SK-N-SH (cell line): ENCODE results near the gene TBC1D2B. TPM values are rescaled to one million over a fixed set of nuclear protein-coding genes. Genes with fewer than 3 reads are reported as not detected.
"Not testable (repeated sequence)": the region's sequence is repeated elsewhere in the genome, so short reads cannot be mapped to it uniquely, and the experiment has no call there.

ENCODE experiments used
- CTCF ChIA-PET: fragments of 300-600, 350-600 bp; formaldehyde crosslinking; extraction: SDS; loops from one replicate; lab custom pipeline; 2021; lab: Yijun Ruan, JAX
- POLR2A ChIA-PET: fragments of 350-600 bp; sonication (Branson Sonifier 250); formaldehyde crosslinking; extraction: SDS; loops from one replicate; lab custom pipeline; 2020; ENCODE audit warnings: antibody characterized with exemption, inconsistent platforms; lab: Yijun Ruan, JAX
- DNase-seq: peaks from one replicate; pipeline ENCODE4 v3.0.0; 2012
- H2AFZ ChIP-seq: fragments of 200-600 bp; sonication (generic); 2 replicates; pipeline ENCODE4 v1.8.1; 2016; ENCODE audit warnings: antibody characterized with exemption, mild to moderate bottlenecking, low read depth
- H3F3A ChIP-seq: fragments of 200-600 bp; sonication (generic); replicated peaks from 2 replicates; pipeline ENCODE3; 2016; ENCODE audit warnings: antibody characterized with exemption, mild to moderate bottlenecking; ENCODE audit not compliant: insufficient read depth
- H3K27ac ChIP-seq, 2 experiments: fragments of 200-500 bp in 1 of 2; fragments of 200-600 bp in 1 of 2; sonication (Bioruptor generic) in 1 of 2; sonication (generic), shearing (Covaris generic) in 1 of 2; 2 replicates each; pipeline versions ENCODE4 v1.5.1 to v1.6.1; 2014 to 2016; ENCODE audit warnings: low read depth in 2 of 2, inconsistent platforms in 1 of 2, low read length in 1 of 2, mild to moderate bottlenecking in 1 of 2, mixed read lengths in 1 of 2
- H3K27me3 ChIP-seq: fragments of 200-600 bp; sonication (generic), shearing (Covaris generic); 2 replicates; pipeline ENCODE4 v1.6.1; 2016; ENCODE audit warnings: mixed run types; ENCODE audit not compliant: insufficient read depth
- H3K36me3 ChIP-seq, 2 experiments: fragments of 200-500 bp in 1 of 2; fragments of 200-600 bp in 1 of 2; sonication (Bioruptor generic) in 1 of 2; sonication (generic) in 1 of 2; replicated peaks in 1 of 2; 2 replicates each; pipeline versions ENCODE3 to v1.5.1; 2014 to 2016; ENCODE audit warnings: low read length in 1 of 2, mild to moderate bottlenecking in 1 of 2; ENCODE audit not compliant: insufficient read depth in 2 of 2, control insufficient read depth in 1 of 2
- H3K4me1 ChIP-seq, 2 experiments: fragments of 200-500 bp in 1 of 2; fragments of 200-600 bp in 1 of 2; sonication (Bioruptor generic) in 1 of 2; sonication (generic), shearing (Covaris generic) in 1 of 2; 2 replicates each; pipeline versions ENCODE4 v1.5.1 to v1.6.1; 2014 to 2016; ENCODE audit warnings: low read depth in 1 of 2, low read length in 1 of 2, mixed run types in 1 of 2; ENCODE audit not compliant: insufficient read depth in 2 of 2, control insufficient read depth in 1 of 2
- H3K4me2 ChIP-seq: fragments of 200-600 bp; sonication (generic), shearing (Covaris generic); 2 replicates; pipeline ENCODE4 v1.6.1; 2017; ENCODE audit warnings: mixed run types
- H3K4me3 ChIP-seq, 2 experiments: fragments of 200-500 bp in 1 of 2; fragments of 200-600 bp in 1 of 2; sonication (Bioruptor generic) in 1 of 2; sonication (generic), shearing (Covaris generic) in 1 of 2; 2 replicates each; pipeline versions ENCODE4 v1.5.1 to v1.8.1; 2014 to 2016; ENCODE audit warnings: low read depth in 2 of 2, inconsistent platforms in 1 of 2, low read length in 1 of 2, mild to moderate bottlenecking in 1 of 2, mixed read lengths in 1 of 2, moderate library complexity in 1 of 2
- H3K79me2 ChIP-seq: fragments of 200-600 bp; sonication (generic); 2 replicates; pipeline ENCODE4 v1.8.1; 2017; ENCODE audit warnings: mild to moderate bottlenecking; ENCODE audit not compliant: insufficient read depth
- H3K9ac ChIP-seq: fragments of 200-600 bp; sonication (generic); 2 replicates; pipeline ENCODE4 v1.6.1; 2017; ENCODE audit warnings: mixed run types
- H3K9me2 ChIP-seq: fragments of 200-600 bp; sonication (generic); 2 replicates; pipeline ENCODE4 v1.6.1; 2017; ENCODE audit warnings: mixed run types
- H3K9me3 ChIP-seq: fragments of 200-600 bp; sonication (generic); 2 replicates; pipeline ENCODE4 v1.6.1; 2017; ENCODE audit warnings: mixed run types, mild to moderate bottlenecking, moderate library complexity
- H4K20me1 ChIP-seq: fragments of 200-600 bp; sonication (generic); 2 replicates; pipeline ENCODE4 v1.6.1; 2017; ENCODE audit warnings: mild to moderate bottlenecking, mixed run types; ENCODE audit not compliant: insufficient read depth
- CTCF ChIP-seq: fragments of 200-600 bp; sonication (generic); IDR thresholded peaks from 2 replicates; pipeline ENCODE4 v1.6.1; 2017; ENCODE audit warnings: antibody characterized with exemption, mild to moderate bottlenecking, moderate library complexity
- JUND ChIP-seq: IDR thresholded peaks from 2 replicates; pipeline ENCODE4 v1.4.0; 2012
- MAX ChIP-seq: IDR thresholded peaks from 2 replicates; pipeline ENCODE4 v1.4.0; 2012; ENCODE audit warnings: low read depth
- MEF2A ChIP-seq: IDR thresholded peaks from 2 replicates; pipeline ENCODE4 v1.4.0; 2012; ENCODE audit warnings: low read depth, borderline replicate concordance
- NFIC ChIP-seq: IDR thresholded peaks from 2 replicates; pipeline ENCODE4 v1.4.0; 2012; ENCODE audit warnings: borderline replicate concordance
- PBX3 ChIP-seq: IDR thresholded peaks from 2 replicates; pipeline ENCODE4; 2012
- RAD21 ChIP-seq: IDR thresholded peaks from 2 replicates; pipeline ENCODE4 v1.6.1; 2012; ENCODE audit warnings: mild to moderate bottlenecking, low read length
- RCOR1 ChIP-seq: fragments of 150-350 bp; IDR thresholded peaks from 2 replicates; pipeline ENCODE4 v1.6.1; 2017; ENCODE audit warnings: antibody characterized with exemption, low read length
- RFX5 ChIP-seq: IDR thresholded peaks from 2 replicates; pipeline ENCODE4 v1.6.1; 2012; ENCODE audit warnings: mild to moderate bottlenecking, improper control_type of control experiment, low read length
- SMC3 ChIP-seq: IDR thresholded peaks from 2 replicates; pipeline ENCODE4 v1.6.1; 2012; ENCODE audit warnings: low read depth, low read length, improper control_type of control experiment
- TEAD4 ChIP-seq: IDR thresholded peaks from 2 replicates; pipeline ENCODE4 v1.4.0; 2012; ENCODE audit warnings: mild to moderate bottlenecking, borderline replicate concordance; ENCODE audit not compliant: insufficient read depth
- WGBS: methylation state at CpG from one replicate; pipeline ENCODE4 v1.1.6; 2017; ENCODE audit warnings: low lambda C conversion rate; 5-methylcytosine and 5-hydroxymethylcytosine counted together
- polyA plus RNA-seq, 3 experiments: library from polyadenylated mRNA; depleted of rRNA; stranded (reverse); fragments of >200 nt; gene quantifications; 2 replicates each; pipeline ENCODE4 v1.2.3, GENCODE V29; 2012

Gene TBC1D2B
- polyA plus RNA-seq, 1 of the 3 experiments (the other 2 are of a cell fraction), result 19.0 TPM

- TF ChIP-seq PBX3, result no peak
- no peak for TF ChIP-seq SMC3
- no peak for TF ChIP-seq RFX5
- TF ChIP-seq RAD21, result no peak
- no peak for TF ChIP-seq TEAD4
Measured at GRCh38 chr15:77993374-77993911, 84.1 kb downstream of the TBC1D2B start (continued).

- Histone ChIP-seq H3K27me3 (no peaks in the 10 kb centered on the region), H3F3A (peaks cover 10% of the 10 kb centered on the region), H3K36me3 (peaks cover 0 to 2% of the 10 kb centered on the region in 2 experiments), H2AFZ (no peak overlapping the region), H3K4me1 (peaks cover 12 to 84% of the 10 kb centered on the region in 2 experiments; a peak in 3 of 4 replicates), H3K27ac (peak overlapping the region; percentile 87 to 91; a peak in 3 of 4 replicates), H3K9ac (no peak overlapping the region), H3K4me3 (no peak overlapping the region), H3K9me2 (no peaks in the 10 kb centered on the region), H3K4me2 (peak overlapping the region; percentile 28; the same call in 1 of the 2 replicates), H3K9me3 (no peaks in the 10 kb centered on the region), H3K79me2 (no peaks in the 10 kb centered on the region), H4K20me1 (peaks cover 19% of the 10 kb centered on the region)
- POLR2A ChIA-PET, result no interaction called here
- CTCF ChIA-PET, result interaction anchor here (0.8 to 1.4 kb wide), 6 partner anchors 16 to 192 kb away, joined by 3 to 6 read pairs (median 3); no protein-coding TSS in a partner anchor
- TF ChIP-seq MAX, result no peak
- TF ChIP-seq CTCF, result no peak
- no peak for TF ChIP-seq JUND
- WGBS, result 90% methylated on average over 22 of the region's 28 CpGs
- peak; percentile 52 for DNase-seq
Measured at GRCh38 chr15:77992356-77993222, 84.9 kb downstream of the TBC1D2B start.

- H2AFZ ChIP-seq, H3K9ac ChIP-seq, H3K9me3 ChIP-seq, H3K27me3 ChIP-seq, H3K9me2 ChIP-seq, H3K36me3 ChIP-seq, H3K4me3 ChIP-seq, H3K79me2 ChIP-seq: not testable (repeated sequence)
- peaks cover 10% of the 10 kb centered on the region for H3F3A ChIP-seq
- 0 out of 2 replicates have a peak, but pooled peaks have one; percentile 23 for TF ChIP-seq NFIC
- TF ChIP-seq RCOR1, result peak; percentile 19; the same call in 1 of the 2 replicates
- TF ChIP-seq MEF2A, result peak; percentile 80
- peaks cover 19% of the 10 kb centered on the region for H4K20me1 ChIP-seq
- H3K4me2 ChIP-seq, result peak overlapping the region; percentile 28; the same call in 1 of the 2 replicates
- ChIA-PET POLR2A (interaction anchor here (1.0 kb wide), 1 partner anchor 117 kb away, joined by 3 read pairs; no protein-coding TSS in a partner anchor), CTCF (interaction anchor here (0.7 to 0.8 kb wide), 2 partner anchors 75 to 117 kb away, joined by 3 read pairs; no protein-coding TSS in a partner anchor)
- H3K4me1 ChIP-seq, result peaks cover 12 to 83% of the 10 kb centered on the region in 2 experiments; a peak in 3 of 4 replicates
- peak overlapping the region; percentile 11 to 88; a peak in 3 of 4 replicates for H3K27ac ChIP-seq
- peak; percentile 52 for DNase-seq
- WGBS, result 63% methylated on average over 6 of the region's 9 CpGs
Measured at GRCh38 chr15:77991658-77992201, 85.8 kb downstream of the TBC1D2B start.
